HG03066 (cell line): ENCODE results near the gene NDUFB5.

Source experiments
- ATAC-seq: cut with Tn5 transposase; IDR thresholded peaks from one replicate; pipeline ENCODE4 v1.9.1; 2021; ENCODE audit warnings: low read depth; ENCODE audit not compliant: unreplicated experiment

NDUFB5 gene

GRCh38 chr3:179604321-179605078 is at the start of gene NDUFB5, which contains the start of gene MRPL47:
Gene NDUFB5 (plus strand): TSS chr3:179604794. CDS start chr3:179604816, 22 bp downstream.
Gene MRPL47 (minus strand): TSS chr3:179604638. CDS start chr3:179604624, 14 bp downstream.
- peak; percentile 96 for ATAC-seq

- no peak for ATAC-seq
Observed at GRCh38 chr3:179558742-179559364, 45.7 kb upstream of the NDUFB5 start.

GRCh38 chr3:179560791-179561190 is 43.8 kb upstream of the NDUFB5 start:
- no peak for ATAC-seq

GRCh38 chr3:179562591-179563270 is 41.9 kb upstream of the NDUFB5 start, which contains the start of gene ACTL6A:
Gene ACTL6A (plus strand): TSS chr3:179562926. CDS start chr3:179563093, 167 bp downstream.
- ATAC-seq: peak; percentile 94

- peak; percentile 45 for ATAC-seq
Observed at GRCh38 chr3:179563271-179563783, 41.3 kb upstream of the NDUFB5 start.

GRCh38 chr3:179565496-179565895 is 39.1 kb upstream of the NDUFB5 start:
- ATAC-seq: no peak

- no peak for ATAC-seq
Observed at GRCh38 chr3:179580992-179581391, 23.6 kb upstream of the NDUFB5 start.

- no peak for ATAC-seq
Observed at GRCh38 chr3:179589143-179589542, 15.5 kb upstream of the NDUFB5 start.

GRCh38 chr3:179590669-179591068 is 13.9 kb upstream of the NDUFB5 start:
- no peak for ATAC-seq

GRCh38 chr3:179591313-179591712 is 13.3 kb upstream of the NDUFB5 start:
- no peak for ATAC-seq

GRCh38 chr3:179599531-179599930 is 5.1 kb upstream of the NDUFB5 start:
- ATAC-seq: no peak

- ATAC-seq: no peak
Observed at GRCh38 chr3:179603321-179603720, 1.3 kb upstream of the NDUFB5 start.

GRCh38 chr3:179603831-179604230 is 763 bp upstream of the NDUFB5 start:
- no peak for ATAC-seq

GRCh38 chr3:179606534-179607085 is 2.0 kb downstream of the NDUFB5 start:
- ATAC-seq: no peak

GRCh38 chr3:179608931-179609720 is 4.5 kb downstream of the NDUFB5 start:
- ATAC-seq: peak; percentile 47

GRCh38 chr3:179610066-179610465 is 5.5 kb downstream of the NDUFB5 start:
- no peak for ATAC-seq

GRCh38 chr3:179613807-179614206 is 9.2 kb downstream of the NDUFB5 start:
- no peak for ATAC-seq

GRCh38 chr3:179615458-179616173 is 11.0 kb downstream of the NDUFB5 start:
- ATAC-seq: no peak

- ATAC-seq: no peak
Observed at GRCh38 chr3:179622023-179622422, 17.4 kb downstream of the NDUFB5 start.
